Neutrophil (primary cell): Measurements from ENCODE around the gene MYOZ3.

Experiments used
- H3K27ac ChIP-seq: fragments of 200-600 bp; sonication (generic); 2 replicates; pipeline ENCODE4 v1.5.1; 2016; ENCODE audit warnings: mild to moderate bottlenecking, moderate library complexity
- H3K27me3 ChIP-seq: fragments of 200-600 bp; sonication (generic); 2 replicates; pipeline ENCODE4 v1.6.0; 2016; ENCODE audit warnings: mild to moderate bottlenecking
- H3K36me3 ChIP-seq: fragments of 200-600 bp; sonication (generic); 2 replicates; pipeline ENCODE4 v1.5.1; 2017
- H3K4me1 ChIP-seq, 2 experiments: fragments of 200-600 bp in 1 of 2; sonication (generic) in 1 of 2; 1 replicate in 1 of 2; 2 replicates in 1 of 2; pipeline versions ENCODE4 v1.5.1 to v1.6.1; 2013 to 2016; ENCODE audit warnings: low read depth in 1 of 2, low read length in 1 of 2, mild to moderate bottlenecking in 1 of 2, moderate library complexity in 1 of 2; ENCODE audit not compliant: control insufficient read depth in 1 of 2, insufficient read depth in 1 of 2
- H3K4me3 ChIP-seq, 2 experiments: fragments of 200-600 bp in 1 of 2; sonication (generic) in 1 of 2; 1 replicate in 1 of 2; 2 replicates in 1 of 2; pipeline ENCODE4 v1.5.1; 2013 to 2016; ENCODE audit warnings: low read depth in 1 of 2, low read length in 1 of 2, mild to moderate bottlenecking in 1 of 2, moderate library complexity in 1 of 2
- H3K9me3 ChIP-seq: fragments of 200-600 bp; sonication (generic); 2 replicates; pipeline ENCODE4 v1.5.1; 2016
- CTCF ChIP-seq: fragments of 200-600 bp; sonication (generic); IDR thresholded peaks from 2 replicates; pipeline ENCODE4 v1.5.1; 2016; ENCODE audit warnings: antibody characterized with exemption

Gene MYOZ3

GRCh38 chr5:150670275-150670947 is 9.4 kb downstream of the MYOZ3 start:
- TF ChIP-seq CTCF, result no peak
- Histone ChIP-seq H3K36me3 (no peaks in the 10 kb centered on the region), H3K4me1 (peaks cover 23 to 28% of the 10 kb centered on the region in 2 experiments)

GRCh38 chr5:150670948-150671310 is 9.9 kb downstream of the MYOZ3 start:
- no peak for TF ChIP-seq CTCF
- Histone ChIP-seq H3K4me3 (peak overlapping the region in 1 of 2 experiments; percentile 61), H3K4me1 (peaks cover 23 to 28% of the 10 kb centered on the region in 2 experiments), H3K27ac (no peak overlapping the region), H3K9me3 (no peaks in the 10 kb centered on the region), H3K27me3 (peaks cover 25% of the 10 kb centered on the region), H3K36me3 (no peaks in the 10 kb centered on the region)

More at GRCh38 chr5:150670275-150670947, 9.4 kb downstream of the MYOZ3 start:
- no peak overlapping the region for H3K4me3 ChIP-seq
- peaks cover 25% of the 10 kb centered on the region for H3K27me3 ChIP-seq
- H3K9me3 ChIP-seq, result no peaks in the 10 kb centered on the region
- no peak overlapping the region for H3K27ac ChIP-seq

GRCh38 chr5:150671509-150672236 is 10.6 kb downstream of the MYOZ3 start:
- no peaks in the 10 kb centered on the region for H3K9me3 ChIP-seq
- H3K27ac ChIP-seq, result no peak overlapping the region
- no peak for TF ChIP-seq CTCF
- peaks cover 25% of the 10 kb centered on the region for H3K27me3 ChIP-seq
- H3K4me1 ChIP-seq, result peaks cover 23 to 28% of the 10 kb centered on the region in 2 experiments
- H3K36me3 ChIP-seq, result no peaks in the 10 kb centered on the region
- H3K4me3 ChIP-seq, result peak overlapping the region; percentile 31 to 61

- Histone ChIP-seq H3K9me3 (no peaks in the 10 kb centered on the region), H3K27ac (no peak overlapping the region), H3K27me3 (peaks cover 25% of the 10 kb centered on the region), H3K36me3 (no peaks in the 10 kb centered on the region), H3K4me1 (peaks cover 23 to 28% of the 10 kb centered on the region in 2 experiments), H3K4me3 (peak overlapping the region; percentile 31 to 61)
- TF ChIP-seq CTCF, result no peak
Measured at GRCh38 chr5:150672237-150672883, 11.3 kb downstream of the MYOZ3 start.

- Histone ChIP-seq H3K9me3 (no peaks in the 10 kb centered on the region), H3K27ac (no peak overlapping the region), H3K4me3 (peak overlapping the region in 1 of 2 experiments; percentile 31), H3K4me1 (peaks cover 23 to 28% of the 10 kb centered on the region in 2 experiments), H3K36me3 (no peaks in the 10 kb centered on the region), H3K27me3 (peaks cover 25% of the 10 kb centered on the region)
- TF ChIP-seq CTCF, result no peak
Measured at GRCh38 chr5:150672884-150673275, 11.8 kb downstream of the MYOZ3 start.
